Chondrocyte (in vitro differentiated cells): Measurements from ENCODE around the gene DNAL4. TPM values are rescaled to one million over a fixed set of nuclear protein-coding genes. Genes with fewer than 3 reads are reported as not detected.

Experiments
- DNase-seq: peaks from one replicate; pipeline ENCODE4 v3.0.0; 2021; ENCODE audit warnings: mixed read lengths, low spot score
- H3K27ac Mint-ChIP-seq: one replicate; pipeline ENCODE4 v1.8.0; 2021; ENCODE audit warnings: mild to moderate bottlenecking, moderate library complexity, mixed read lengths; ENCODE audit not compliant: unreplicated experiment
- H3K27me3 Mint-ChIP-seq: 2 replicates; pipeline ENCODE4 v1.8.0; 2021; ENCODE audit warnings: low read depth, mixed read lengths
- H3K36me3 Mint-ChIP-seq: 2 replicates; pipeline ENCODE4 v1.8.0; 2021; ENCODE audit warnings: low read depth, mixed read lengths
- H3K4me1 Mint-ChIP-seq: 2 replicates; pipeline ENCODE4 v1.8.0; 2021; ENCODE audit warnings: low read depth, mild to moderate bottlenecking, mixed read lengths
- H3K4me3 Mint-ChIP-seq: one replicate; pipeline ENCODE4 v1.8.0; 2021; ENCODE audit warnings: mild to moderate bottlenecking, moderate library complexity, mixed read lengths; ENCODE audit not compliant: unreplicated experiment
- H3K9me3 Mint-ChIP-seq: 2 replicates; pipeline ENCODE4 v1.8.0; 2021; ENCODE audit warnings: low read depth, mixed read lengths
- total RNA-seq: library from RNA; stranded (reverse); gene quantifications from 3 replicates; pipeline ENCODE4 v1.2.1, GENCODE V29; 2021
- TF ChIP-seq, protein P1 (sequence below): fragments of 200-600 bp; sonication (generic); IDR thresholded peaks from 2 replicates; pipeline ENCODE4 v1.5.0; 2021; ENCODE audit warnings: antibody characterized with exemption, mild to moderate bottlenecking, moderate library complexity

DNAL4 gene
- total RNA-seq, 1 donor from 2014 or later = 11.8 TPM

DNA sequence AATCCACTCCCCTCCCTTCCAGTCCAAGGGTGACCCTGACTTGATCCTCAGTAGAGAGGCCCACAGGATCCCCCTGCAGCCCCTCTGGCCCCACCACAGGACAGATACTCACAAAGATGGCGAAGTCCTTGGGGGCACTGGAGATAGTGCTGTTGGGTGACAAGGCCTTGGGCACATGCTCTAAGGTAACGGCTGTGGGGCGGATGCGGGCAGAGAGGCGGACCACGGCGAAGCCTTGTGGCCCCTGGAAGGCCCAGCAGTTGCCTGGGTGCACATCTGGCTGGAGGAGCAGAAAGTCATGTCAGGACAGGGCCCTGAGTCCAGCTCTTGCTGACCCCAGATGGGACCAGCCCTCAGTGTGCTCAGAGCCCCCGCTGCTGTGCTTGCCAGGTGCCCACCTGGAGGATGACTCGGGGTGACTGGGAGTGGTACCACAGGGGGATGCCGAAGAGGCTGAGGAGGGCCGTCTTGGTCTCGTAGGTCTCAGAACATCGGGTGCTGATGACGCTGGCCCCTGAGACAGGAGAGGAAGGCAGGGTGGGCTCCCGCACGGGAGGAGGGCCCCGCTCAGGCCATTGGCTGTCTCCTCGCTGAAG lies 55.4 kb downstream of the DNAL4 start:
- Mint-ChIP-seq H3K4me1 (peaks cover 9% of the 10 kb centered on the region), H3K27ac (no peak overlapping the region), H3K36me3 (peaks cover 34% of the 10 kb centered on the region), H3K4me3 (no peak overlapping the region), H3K9me3 (no peaks in the 10 kb centered on the region), H3K27me3 (no peaks in the 10 kb centered on the region)
- TF ChIP-seq, protein P1, sequence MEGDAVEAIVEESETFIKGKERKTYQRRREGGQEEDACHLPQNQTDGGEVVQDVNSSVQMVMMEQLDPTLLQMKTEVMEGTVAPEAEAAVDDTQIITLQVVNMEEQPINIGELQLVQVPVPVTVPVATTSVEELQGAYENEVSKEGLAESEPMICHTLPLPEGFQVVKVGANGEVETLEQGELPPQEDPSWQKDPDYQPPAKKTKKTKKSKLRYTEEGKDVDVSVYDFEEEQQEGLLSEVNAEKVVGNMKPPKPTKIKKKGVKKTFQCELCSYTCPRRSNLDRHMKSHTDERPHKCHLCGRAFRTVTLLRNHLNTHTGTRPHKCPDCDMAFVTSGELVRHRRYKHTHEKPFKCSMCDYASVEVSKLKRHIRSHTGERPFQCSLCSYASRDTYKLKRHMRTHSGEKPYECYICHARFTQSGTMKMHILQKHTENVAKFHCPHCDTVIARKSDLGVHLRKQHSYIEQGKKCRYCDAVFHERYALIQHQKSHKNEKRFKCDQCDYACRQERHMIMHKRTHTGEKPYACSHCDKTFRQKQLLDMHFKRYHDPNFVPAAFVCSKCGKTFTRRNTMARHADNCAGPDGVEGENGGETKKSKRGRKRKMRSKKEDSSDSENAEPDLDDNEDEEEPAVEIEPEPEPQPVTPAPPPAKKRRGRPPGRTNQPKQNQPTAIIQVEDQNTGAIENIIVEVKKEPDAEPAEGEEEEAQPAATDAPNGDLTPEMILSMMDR = no peak
- DNase-seq = no peak

DNA sequence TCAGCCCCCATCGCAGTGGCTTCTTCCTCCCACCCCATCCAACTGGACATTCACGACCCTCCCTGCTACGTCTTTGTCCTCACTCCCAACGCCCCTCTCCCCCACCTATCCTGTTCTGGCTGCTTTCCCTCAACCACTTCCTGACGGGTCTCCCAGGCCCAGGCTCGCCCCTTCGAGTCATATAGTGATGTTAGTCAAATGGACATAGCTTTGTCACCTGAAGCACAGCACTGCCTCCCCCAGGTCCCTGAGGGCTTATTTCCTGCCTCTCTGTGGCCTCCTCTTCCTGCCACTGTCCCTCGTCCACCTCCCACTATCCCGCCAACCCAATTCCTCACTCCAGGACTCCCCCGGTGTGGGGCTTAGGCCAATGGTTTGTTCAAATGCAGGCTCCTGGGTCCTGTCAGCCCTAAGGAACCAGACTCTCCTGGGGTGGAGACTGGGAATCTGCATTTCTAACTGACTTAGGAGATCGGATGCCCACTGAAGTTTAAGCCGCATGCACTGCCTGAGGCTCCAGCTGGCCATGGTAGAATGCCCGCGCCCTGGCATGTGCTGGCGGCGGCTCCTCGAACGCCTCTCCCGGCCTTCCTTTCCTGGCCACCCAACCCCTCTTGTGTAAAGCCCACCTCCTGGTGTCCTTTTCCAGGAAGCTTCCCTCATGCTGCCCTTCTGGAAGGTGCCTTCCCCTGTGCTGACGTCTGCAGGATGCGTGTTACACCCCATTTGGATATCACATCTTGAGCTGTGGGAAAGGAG lies 56.5 kb downstream of the DNAL4 start:
- Mint-ChIP-seq H3K27ac (peak overlapping the region; percentile 52), H3K4me3 (no peak overlapping the region), H3K4me1 (peaks cover 20% of the 10 kb centered on the region)

DNA sequence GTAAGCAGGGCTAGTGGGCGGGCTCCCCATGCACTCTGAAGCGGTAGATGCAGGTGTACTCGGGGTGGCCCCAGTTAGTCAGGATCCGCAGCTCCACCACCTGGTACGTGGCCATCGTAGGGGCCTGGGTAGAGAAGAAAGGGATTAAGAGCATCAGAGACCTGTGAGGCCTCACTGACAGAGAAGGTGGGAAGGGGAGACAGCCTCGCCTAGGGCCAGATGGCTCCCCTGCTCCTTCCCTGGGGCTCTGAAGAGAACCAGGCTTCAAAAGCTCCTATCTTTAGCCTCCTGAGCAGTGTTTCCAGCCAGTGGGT lies 57.7 kb downstream of the DNAL4 start:
- TF ChIP-seq, protein P1 = no peak
- DNase-seq = no peak
- Mint-ChIP-seq H3K27me3 (no peaks in the 10 kb centered on the region), H3K4me1 (peaks cover 32% of the 10 kb centered on the region), H3K27ac (no peak overlapping the region), H3K9me3 (no peaks in the 10 kb centered on the region), H3K36me3 (peaks cover 23% of the 10 kb centered on the region), H3K4me3 (no peak overlapping the region)

More for the DNA sequence above, 56.5 kb downstream of the DNAL4 start:
- DNase-seq = no peak
- Mint-ChIP-seq H3K9me3 (no peaks in the 10 kb centered on the region), H3K36me3 (peaks cover 32% of the 10 kb centered on the region), H3K27me3 (no peaks in the 10 kb centered on the region)
- TF ChIP-seq, protein P1 = no peak

DNA sequence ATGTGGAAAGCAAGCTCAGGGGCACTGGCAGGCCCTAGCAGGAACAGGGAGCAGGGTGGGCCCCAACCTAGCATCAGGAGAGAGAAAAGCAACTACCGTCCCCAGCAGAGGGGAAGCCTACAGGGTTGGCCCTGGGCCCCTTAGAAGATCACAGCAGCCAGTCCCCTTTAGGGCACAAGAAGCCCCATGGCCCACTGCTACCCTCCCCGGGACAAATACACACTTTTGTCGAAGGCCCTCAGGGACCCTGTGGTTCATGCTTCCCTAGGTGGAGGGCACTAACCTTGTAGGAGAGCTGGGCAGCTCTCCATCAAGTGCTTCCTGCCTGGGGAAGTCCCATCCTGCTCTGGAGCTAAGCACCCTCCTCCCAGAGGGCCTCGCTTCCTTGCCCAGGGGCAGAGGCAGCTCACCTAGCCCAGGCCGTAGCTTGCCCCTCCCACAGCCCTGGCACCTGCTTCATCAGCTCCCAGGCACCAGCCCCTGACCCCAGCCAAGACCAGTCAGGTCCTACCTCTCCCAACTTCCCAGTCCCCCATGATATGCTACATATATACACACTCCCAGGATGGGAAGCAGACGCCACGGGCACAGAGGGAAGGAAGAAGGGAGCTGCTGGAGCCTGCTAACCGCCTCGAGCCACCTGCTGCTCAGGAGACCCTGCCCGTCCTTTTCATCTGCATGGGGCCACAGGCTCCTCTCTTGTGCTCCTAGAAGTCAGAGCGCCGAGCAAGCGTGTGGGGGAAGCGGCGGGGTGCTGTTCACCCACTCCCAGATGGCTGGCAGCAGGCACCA lies 58.3 kb downstream of the DNAL4 start:
- Mint-ChIP-seq H3K9me3 (no peaks in the 10 kb centered on the region), H3K27ac (no peak overlapping the region), H3K27me3 (no peaks in the 10 kb centered on the region), H3K4me1 (peaks cover 32% of the 10 kb centered on the region), H3K4me3 (no peak overlapping the region), H3K36me3 (peaks cover 20% of the 10 kb centered on the region)
- TF ChIP-seq, protein P1 = no peak
- no peak for DNase-seq

DNA sequence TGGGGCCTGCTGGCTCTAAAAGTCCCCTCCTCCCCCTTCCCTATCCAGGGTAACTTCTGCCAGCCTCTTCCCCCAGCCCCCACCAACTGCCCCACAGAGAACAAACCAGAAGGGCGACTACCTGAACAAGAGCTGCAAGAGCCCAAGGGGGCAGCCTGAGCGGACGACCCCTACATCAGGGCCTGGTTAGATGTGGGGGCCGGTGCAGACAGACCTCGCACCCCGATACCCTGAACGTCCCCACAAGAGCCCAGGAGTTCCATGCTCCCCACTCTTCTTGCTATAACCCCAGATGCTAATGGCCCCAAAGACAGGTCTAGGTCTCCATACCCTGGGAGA lies 58.8 kb downstream of the DNAL4 start:
- Mint-ChIP-seq H3K4me3 (no peak overlapping the region), H3K9me3 (no peaks in the 10 kb centered on the region), H3K36me3 (peaks cover 24% of the 10 kb centered on the region), H3K27ac (no peak overlapping the region), H3K4me1 (peaks cover 32% of the 10 kb centered on the region), H3K27me3 (no peaks in the 10 kb centered on the region)
- TF ChIP-seq, protein P1 = no peak
- no peak for DNase-seq
